GM23248 (cell line): Measurements from ENCODE around the gene ANKRD6. TPM values are rescaled to one million over a fixed set of nuclear protein-coding genes. Genes with fewer than 3 reads are reported as not detected.

ENCODE experiments used
- DNase-seq: peaks from one replicate; pipeline ENCODE4 v3.0.0-alpha.2; 2015
- H2AFZ ChIP-seq: fragments of 200-600 bp; sonication (generic); 2 replicates; pipeline ENCODE4 v1.6.1; 2016; ENCODE audit warnings: antibody characterized with exemption
- H3F3A ChIP-seq: fragments of 200-600 bp; sonication (generic); 2 replicates; pipeline ENCODE4 v1.6.1; 2016; ENCODE audit warnings: mild to moderate bottlenecking, antibody characterized with exemption, mixed run types; ENCODE audit not compliant: insufficient read depth
- H3K27ac ChIP-seq: fragments of 200-600 bp; sonication (generic); 2 replicates; pipeline ENCODE4 v1.5.1; 2016; ENCODE audit warnings: mild to moderate bottlenecking
- H3K27me3 ChIP-seq: fragments of 200-600 bp; sonication (generic); replicated peaks from 2 replicates; pipeline ENCODE4 v1.6.1; 2016; ENCODE audit warnings: mild to moderate bottlenecking; ENCODE audit not compliant: insufficient read depth
- H3K36me3 ChIP-seq: fragments of 200-600 bp; sonication (generic); 2 replicates; pipeline ENCODE4 v1.6.1; 2016; ENCODE audit warnings: low read depth, mild to moderate bottlenecking
- H3K4me1 ChIP-seq: fragments of 200-600 bp; sonication (generic); 2 replicates; pipeline ENCODE4 v1.6.1; 2016; ENCODE audit warnings: mild to moderate bottlenecking; ENCODE audit not compliant: insufficient read depth
- H3K4me2 ChIP-seq: fragments of 200-600 bp; sonication (generic); one replicate; pipeline ENCODE4 v1.6.1; 2016; ENCODE audit warnings: mild to moderate bottlenecking; ENCODE audit not compliant: unreplicated experiment
- H3K4me3 ChIP-seq: fragments of 200-600 bp; sonication (generic); 2 replicates; pipeline ENCODE4 v1.5.1; 2016; ENCODE audit warnings: mild to moderate bottlenecking
- H3K79me2 ChIP-seq: fragments of 200-600 bp; sonication (generic); 2 replicates; pipeline ENCODE4 v1.6.1; 2016; ENCODE audit warnings: mild to moderate bottlenecking; ENCODE audit not compliant: insufficient read depth
- H3K9ac ChIP-seq: fragments of 200-600 bp; sonication (generic); 2 replicates; pipeline ENCODE4 v1.6.1; 2016; ENCODE audit warnings: mild to moderate bottlenecking
- H3K9me2 ChIP-seq: fragments of 200-600 bp; sonication (generic); 2 replicates; pipeline ENCODE4 v1.6.1; 2016; ENCODE audit warnings: mixed run types, mild to moderate bottlenecking, moderate library complexity; ENCODE audit not compliant: insufficient read depth
- H3K9me3 ChIP-seq: fragments of 200-600 bp; sonication (generic); one replicate; pipeline ENCODE4 v1.6.1; 2017; ENCODE audit warnings: low read depth
- H4K20me1 ChIP-seq: fragments of 200-600 bp; sonication (generic); 2 replicates; pipeline ENCODE4 v1.6.0; 2016; ENCODE audit not compliant: insufficient read depth
- EZH2 ChIP-seq: fragments of 200-600 bp; sonication (generic); IDR thresholded peaks from 2 replicates; pipeline ENCODE4 v1.6.1; 2018; ENCODE audit warnings: antibody characterized with exemption, mild to moderate bottlenecking; ENCODE audit not compliant: insufficient read depth, poor library complexity, severe bottlenecking
- EZH2phosphoT487 ChIP-seq: fragments of 200-600 bp; sonication (generic); IDR thresholded peaks from 2 replicates; pipeline ENCODE4 v1.6.1; 2018; ENCODE audit warnings: antibody characterized with exemption, moderate library complexity, mild to moderate bottlenecking, low read depth; ENCODE audit not compliant: insufficient read depth
- WGBS, 2 experiments: methylation state at CpG; one replicate each; pipeline ENCODE4 v1.1.6; 2015 to 2017; ENCODE audit warnings: low lambda C conversion rate in 2 of 2, low coverage in 1 of 2; ENCODE audit errors: missing lambda C conversion rate in 2 of 2; 5-methylcytosine and 5-hydroxymethylcytosine counted together
- in situ Hi-C: fragments of 300-500 bp; cut with MboI; formaldehyde crosslinking; loops from 2 replicates; pipeline ENCODE4 v1.15.0; 2020
- polyA plus RNA-seq: library from polyadenylated mRNA; unstranded; fragments of >200 nt; fragmentation: Nextera tagmentation; extraction: Ambion mirVana; gene quantifications from 2 replicates; pipeline ENCODE4 v1.2.1, GENCODE V29; 2016
- total RNA-seq: library from RNA; depleted of rRNA; stranded (reverse); fragments of >200 nt; shearing (Covaris generic); gene quantifications from 2 replicates; pipeline ENCODE4 v1.2.3, GENCODE V29; 2014

Gene ANKRD6
- total and polyA plus RNA-seq, 2 experiments from 2014 or later = 0.54 to 12.4 TPM

GRCh38 chr6:89667872-89668556, 235.1 kb downstream of the ANKRD6 start:
- DNase-seq = no peak
- no peaks in the 10 kb centered on the region for H3K9me3 ChIP-seq
- no peaks in the 10 kb centered on the region for H3F3A ChIP-seq
- H3K27ac ChIP-seq = no peak overlapping the region
- 80 to 81% methylated on average over 5 of the region's 5 CpGs for WGBS, 2 experiments
- no peaks in the 10 kb centered on the region for H3K79me2 ChIP-seq
- no peak overlapping the region for H3K9ac ChIP-seq
- H4K20me1 ChIP-seq = no peaks in the 10 kb centered on the region
- no peaks in the 10 kb centered on the region for H3K4me1 ChIP-seq
- no peak overlapping the region for H3K4me3 ChIP-seq
- in situ Hi-C loops = no loop called here
- H3K36me3 ChIP-seq = peaks cover 24% of the 10 kb centered on the region; the same call in 1 of the 2 replicates
- no peak overlapping the region for H2AFZ ChIP-seq
- H3K4me2 ChIP-seq = no peak overlapping the region
- TF ChIP-seq EZH2phosphoT487 (no peak), EZH2 (no peak)
- no peaks in the 10 kb centered on the region for H3K9me2 ChIP-seq
- H3K27me3 ChIP-seq = no peaks in the 10 kb centered on the region

GRCh38 chr6:89669002-89669401, 236.1 kb downstream of the ANKRD6 start:
- Histone ChIP-seq H3K9ac (no peak overlapping the region), H2AFZ (no peak overlapping the region), H3K9me3 (no peaks in the 10 kb centered on the region), H3K4me3 (no peak overlapping the region), H3K4me2 (no peak overlapping the region), H3F3A (no peaks in the 10 kb centered on the region), H4K20me1 (no peaks in the 10 kb centered on the region), H3K79me2 (no peaks in the 10 kb centered on the region), H3K27ac (no peak overlapping the region), H3K4me1 (no peaks in the 10 kb centered on the region), H3K36me3 (peaks cover 23% of the 10 kb centered on the region; the same call in 1 of the 2 replicates), H3K9me2 (no peaks in the 10 kb centered on the region), H3K27me3 (no peaks in the 10 kb centered on the region)
- 82 to 85% methylated on average over 6 of the region's 6 CpGs for WGBS, 2 experiments
- in situ Hi-C loops = no loop called here
- TF ChIP-seq EZH2phosphoT487 (no peak), EZH2 (no peak)
- DNase-seq = no peak

- Histone ChIP-seq H3K9me3 (no peaks in the 10 kb centered on the region), H3K9ac (no peak overlapping the region), H3K27me3 (no peaks in the 10 kb centered on the region), H3K36me3 (peaks cover 35% of the 10 kb centered on the region; the same call in 1 of the 2 replicates), H3F3A (no peaks in the 10 kb centered on the region), H4K20me1 (no peaks in the 10 kb centered on the region), H3K27ac (no peak overlapping the region), H3K4me3 (no peak overlapping the region), H3K9me2 (no peaks in the 10 kb centered on the region), H2AFZ (no peak overlapping the region), H3K4me1 (no peaks in the 10 kb centered on the region), H3K4me2 (no peak overlapping the region), H3K79me2 (no peaks in the 10 kb centered on the region)
- TF ChIP-seq EZH2 (no peak), EZH2phosphoT487 (no peak)
- DNase-seq = no peak
- WGBS, 2 experiments = 98 to 99% methylated on average over 7 of the region's 7 CpGs
- in situ Hi-C loops = no loop called here
These were observed 238.1 kb downstream of the ANKRD6 start for GRCh38 chr6:89670935-89671565.

GRCh38 chr6:89675949-89676748, 243.2 kb downstream of the ANKRD6 start:
- no peak overlapping the region for H3K4me3 ChIP-seq
- H3K36me3 ChIP-seq = peaks cover 29% of the 10 kb centered on the region; the same call in 1 of the 2 replicates
- peak; percentile 4 for DNase-seq
- no peaks in the 10 kb centered on the region for H3K27me3 ChIP-seq
- no peak overlapping the region for H3K9ac ChIP-seq
- TF ChIP-seq EZH2 (no peak), EZH2phosphoT487 (no peak)
- H3K9me2 ChIP-seq = no peaks in the 10 kb centered on the region
- no peak overlapping the region for H3K4me2 ChIP-seq
- in situ Hi-C loops = no loop called here
- H3K79me2 ChIP-seq = no peaks in the 10 kb centered on the region
- no peak overlapping the region for H3K27ac ChIP-seq
- no peaks in the 10 kb centered on the region for H3K9me3 ChIP-seq
- H3K4me1 ChIP-seq = no peaks in the 10 kb centered on the region
- no peak overlapping the region for H2AFZ ChIP-seq
- 30 to 40% methylated on average over 7 of the region's 7 CpGs for WGBS, 2 experiments
- no peaks in the 10 kb centered on the region for H4K20me1 ChIP-seq
- no peaks in the 10 kb centered on the region for H3F3A ChIP-seq
